Thyroid gland (tissue), 4 donors: ENCODE data around the gene SLC22A17. TPM values are rescaled to one million over a fixed set of nuclear protein-coding genes. Genes with fewer than 3 reads are reported as not detected.
A peak's percentile ranks its signal among the peaks of the same experiment; 100 is the strongest.
"Not testable (repeated sequence)": the region's sequence is repeated elsewhere in the genome, so short reads cannot be mapped to it uniquely, and the experiment has no call there.

ENCODE experiments used
- DNase-seq, 2 donors: peaks; one replicate each; pipeline ENCODE4 v3.0.0-alpha.2; 2019
- H3K27ac ChIP-seq, 3 donors: fragments of 200-600 bp; sonication (generic); 1 replicate in 2 of 3; 2 replicates in 1 of 3; pipeline ENCODE4 v1.5.1; 2016 to 2019; ENCODE audit warnings: mild to moderate bottlenecking in 1 of 3, moderate library complexity in 1 of 3
- H3K27me3 ChIP-seq: fragments of 200-600 bp; sonication (generic); one replicate; pipeline ENCODE4 v1.5.1; 2019
- H3K36me3 ChIP-seq, 2 donors: fragments of 200-600 bp; sonication (generic); one replicate each; pipeline ENCODE4 v1.5.1; 2016 to 2019
- H3K4me1 ChIP-seq, 2 donors: fragments of 200-600 bp; sonication (generic); one replicate each; pipeline ENCODE4 v1.5.1; 2017 to 2019
- H3K4me3 ChIP-seq, 3 donors: fragments of 200-600 bp; sonication (generic); replicated peaks in 1 of 3; 1 replicate in 2 of 3; 2 replicates in 1 of 3; pipeline ENCODE4 v1.5.1; 2016; ENCODE audit warnings: mild to moderate bottlenecking in 1 of 3
- H3K9me3 ChIP-seq: fragments of 200-600 bp; sonication (generic); one replicate; pipeline ENCODE4 v1.5.1; 2017
- CTCF ChIP-seq, 6 experiments: fragments of 200-600 bp in 3 of 6; fragments of 450-650 bp in 3 of 6; sonication (generic) in 3 of 6; IDR thresholded peaks; one replicate each; pipeline ENCODE4 v1.5.1; 2016 to 2019; ENCODE audit warnings: antibody characterized with exemption in 6 of 6, mild to moderate bottlenecking in 2 of 6, inconsistent platforms in 1 of 6, moderate library complexity in 1 of 6
- POLR2A ChIP-seq, 2 donors: fragments of 450-650 bp; IDR thresholded peaks; one replicate each; pipeline ENCODE4 v1.6.1; 2017; ENCODE audit warnings: antibody characterized with exemption in 2 of 2, mild to moderate bottlenecking in 2 of 2, moderate library complexity in 1 of 2
- WGBS, 2 donors: methylation state at CpG; one replicate each; pipeline ENCODE4 v1.1.5; 2017; 5-methylcytosine and 5-hydroxymethylcytosine counted together
- intact Hi-C: fragments of 100-400 bp; cut with DNase I; formaldehyde crosslinking; loops from one replicate; pipeline ENCODE4 v1.15.1; 2023
- total RNA-seq, 4 donors: library from RNA; depleted of rRNA; stranded (reverse); fragments of >200 nt; gene quantifications; one replicate each; pipeline ENCODE4 v1.2.3, GENCODE V29; 2016

The SLC22A17 gene
- total RNA-seq = 10 to 100 TPM; 27.5 to 94.2 (median 53.7) TPM

- Histone ChIP-seq H3K36me3 (no peaks in the 10 kb centered on the region), H3K27me3 (no peaks in the 10 kb centered on the region), H3K27ac (peak within 1 kb of the TSS in 1 of 3 donors; percentile 21), H3K4me3 (peak within 1 kb of the TSS; percentile 73 to 80 (median 78)), H3K9me3 (no peaks in the 10 kb centered on the region), H3K4me1 (peaks cover 0 to 12% of the 10 kb centered on the region in 2 donors)
- WGBS, 2 donors = 1 to 2% methylated on average over 7 to 20 of the region's 42 CpGs
- TF ChIP-seq CTCF (IDR thresholded peaks at IDR 0.05) (peak in 1 of 6 experiments; percentile 15), POLR2A (IDR thresholded peaks at IDR 0.05) (peak; percentile 30 to 96)
- DNase-seq = peak; percentile 81 to 82
- intact Hi-C loops = no loop called here
These were observed at the start of gene SLC22A17 for GRCh38 chr14:23352506-23353432. Gene SLC22A17, minus strand, starts transcription at chr14:23352887.

- 87 to 88% methylated on average over 4 of the region's 4 CpGs for WGBS, 2 donors
- TF ChIP-seq CTCF (IDR thresholded peaks at IDR 0.05) (no peak), POLR2A (IDR thresholded peaks at IDR 0.05) (no peak)
- Histone ChIP-seq H3K4me1 (no peaks in the 10 kb centered on the region), H3K27ac (no peak overlapping the region), H3K36me3 (no peaks in the 10 kb centered on the region), H3K4me3 (no peak overlapping the region), H3K27me3 (no peaks in the 10 kb centered on the region), H3K9me3 (no peaks in the 10 kb centered on the region)
- DNase-seq = no peak
- intact Hi-C loops = no loop called here
These were observed 48.6 kb upstream of the SLC22A17 start for GRCh38 chr14:23401291-23401690.

DNA sequence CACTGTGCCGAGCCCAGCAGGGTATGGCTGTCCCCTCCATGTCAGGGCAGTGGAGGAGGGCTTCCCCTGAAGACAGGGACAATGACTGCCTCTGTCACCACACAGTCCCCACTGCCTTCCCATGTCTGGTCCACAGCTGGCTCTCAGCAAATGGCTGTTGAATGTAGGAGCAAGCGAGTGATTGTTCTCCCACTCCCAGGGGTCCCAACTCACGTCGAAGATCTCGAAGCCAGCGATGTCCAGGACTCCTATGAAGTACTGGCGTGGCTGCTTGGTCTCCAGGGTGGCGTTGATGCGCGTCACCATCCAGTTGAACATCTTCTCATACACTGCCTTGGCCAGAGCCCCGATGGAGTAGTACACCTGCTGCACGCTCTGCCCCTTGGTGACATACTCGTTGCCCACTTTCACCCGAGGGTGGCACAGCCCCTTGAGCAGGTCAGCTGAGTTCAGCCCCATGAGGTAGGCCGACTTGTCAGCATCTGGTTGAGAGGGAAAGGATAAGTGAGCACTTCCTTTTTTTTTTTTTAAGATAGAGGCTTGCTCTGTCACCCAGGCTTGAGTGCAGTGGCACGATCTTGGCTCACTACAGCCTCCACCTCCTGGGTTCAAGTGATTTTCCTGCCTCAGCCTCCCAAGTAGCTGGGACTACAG, 47.9 kb upstream of the SLC22A17 start:
- intact Hi-C loops, DNase-seq: not testable (repeated sequence)
- WGBS, 2 donors = 88 to 96% methylated on average over 16 of the region's 16 CpGs

DNA sequence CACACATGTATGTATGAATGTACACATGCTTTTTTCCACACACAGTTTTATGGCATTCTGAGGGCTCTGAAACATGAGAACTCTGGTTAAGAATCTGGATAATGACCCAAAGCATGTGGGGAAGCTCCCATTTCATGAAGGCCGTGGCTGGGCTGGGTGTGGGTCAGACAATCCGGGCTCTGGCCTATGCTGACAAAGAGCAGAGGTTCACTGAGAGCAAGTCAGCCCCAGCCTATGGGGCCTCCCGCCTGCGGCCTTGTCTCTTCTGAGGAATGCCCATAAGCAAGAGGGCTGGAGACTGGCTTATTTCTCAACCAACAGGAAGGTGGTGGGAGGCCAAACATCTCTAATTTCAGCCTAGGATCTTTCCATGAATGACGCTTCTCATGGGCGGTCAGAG, 46.9 kb upstream of the SLC22A17 start:
- H3K36me3 ChIP-seq = no peaks in the 10 kb centered on the region
- H3K27me3 ChIP-seq = no peaks in the 10 kb centered on the region
- no peaks in the 10 kb centered on the region for H3K4me1 ChIP-seq
- intact Hi-C loops = no loop called here
- no peaks in the 10 kb centered on the region for H3K9me3 ChIP-seq
- H3K4me3 ChIP-seq = no peak overlapping the region
- WGBS, 2 donors = 88 to 95% methylated on average over 6 of the region's 6 CpGs
- no peak for DNase-seq
- no peak for TF ChIP-seq POLR2A (IDR thresholded peaks at IDR 0.05)
- no peak for TF ChIP-seq CTCF (IDR thresholded peaks at IDR 0.05)
- H3K27ac ChIP-seq = no peak overlapping the region

More for the DNA sequence above, 47.9 kb upstream of the SLC22A17 start:
- H3K9me3 ChIP-seq, H3K4me1 ChIP-seq, H3K4me3 ChIP-seq, H3K36me3 ChIP-seq, H3K27ac ChIP-seq, H3K27me3 ChIP-seq: not testable (repeated sequence)

- no peaks in the 10 kb centered on the region for H3K4me1 ChIP-seq
- H3K27me3 ChIP-seq = no peaks in the 10 kb centered on the region
- no peak overlapping the region for H3K4me3 ChIP-seq
- H3K27ac ChIP-seq = no peak overlapping the region
- 91 to 93% methylated on average over 3 of the region's 3 CpGs for WGBS, 2 donors
- H3K9me3 ChIP-seq = no peaks in the 10 kb centered on the region
- H3K36me3 ChIP-seq = no peaks in the 10 kb centered on the region
- TF ChIP-seq CTCF (IDR thresholded peaks at IDR 0.05) = no peak
- no peak for TF ChIP-seq POLR2A (IDR thresholded peaks at IDR 0.05)
- DNase-seq = no peak
- intact Hi-C loops = no loop called here
These were observed 46.4 kb upstream of the SLC22A17 start for GRCh38 chr14:23399136-23399535.
